Loucy (cell line): ENCODE results near the gene DNAH17.

Experiments used
- EZH2phosphoT487 ChIP-seq: fragments of 200-600 bp; IDR thresholded peaks from 2 replicates; pipeline ENCODE4 v1.6.1; 2018; ENCODE audit warnings: antibody characterized with exemption, mild to moderate bottlenecking, moderate library complexity, borderline replicate concordance
- TF ChIP-seq, protein P1 (sequence below): fragments of 200-600 bp; sonication (generic); conservative IDR thresholded peaks from 2 replicates; pipeline ENCODE4 v1.5.1; 2014; ENCODE audit warnings: mild to moderate bottlenecking, antibody characterized with exemption, low read length

- TF ChIP-seq, protein P1, sequence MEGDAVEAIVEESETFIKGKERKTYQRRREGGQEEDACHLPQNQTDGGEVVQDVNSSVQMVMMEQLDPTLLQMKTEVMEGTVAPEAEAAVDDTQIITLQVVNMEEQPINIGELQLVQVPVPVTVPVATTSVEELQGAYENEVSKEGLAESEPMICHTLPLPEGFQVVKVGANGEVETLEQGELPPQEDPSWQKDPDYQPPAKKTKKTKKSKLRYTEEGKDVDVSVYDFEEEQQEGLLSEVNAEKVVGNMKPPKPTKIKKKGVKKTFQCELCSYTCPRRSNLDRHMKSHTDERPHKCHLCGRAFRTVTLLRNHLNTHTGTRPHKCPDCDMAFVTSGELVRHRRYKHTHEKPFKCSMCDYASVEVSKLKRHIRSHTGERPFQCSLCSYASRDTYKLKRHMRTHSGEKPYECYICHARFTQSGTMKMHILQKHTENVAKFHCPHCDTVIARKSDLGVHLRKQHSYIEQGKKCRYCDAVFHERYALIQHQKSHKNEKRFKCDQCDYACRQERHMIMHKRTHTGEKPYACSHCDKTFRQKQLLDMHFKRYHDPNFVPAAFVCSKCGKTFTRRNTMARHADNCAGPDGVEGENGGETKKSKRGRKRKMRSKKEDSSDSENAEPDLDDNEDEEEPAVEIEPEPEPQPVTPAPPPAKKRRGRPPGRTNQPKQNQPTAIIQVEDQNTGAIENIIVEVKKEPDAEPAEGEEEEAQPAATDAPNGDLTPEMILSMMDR: no peak
- no peak for TF ChIP-seq EZH2phosphoT487
Measured at GRCh38 chr17:78592991-78593329, 15.8 kb upstream of the DNAH17 start.
